ENCODE measurements around the gene PIGR. TPM values are rescaled to one million over a fixed set of nuclear protein-coding genes. Genes with fewer than 3 reads are reported as not detected.

PIGR gene
- total and polyA plus RNA-seq, 10 of the 15 experiments (the other 5 are each of a cell fraction or from before 2014, with no cell fraction given), result 0.96 to 7.6 (median 1.8) TPM

DNA sequence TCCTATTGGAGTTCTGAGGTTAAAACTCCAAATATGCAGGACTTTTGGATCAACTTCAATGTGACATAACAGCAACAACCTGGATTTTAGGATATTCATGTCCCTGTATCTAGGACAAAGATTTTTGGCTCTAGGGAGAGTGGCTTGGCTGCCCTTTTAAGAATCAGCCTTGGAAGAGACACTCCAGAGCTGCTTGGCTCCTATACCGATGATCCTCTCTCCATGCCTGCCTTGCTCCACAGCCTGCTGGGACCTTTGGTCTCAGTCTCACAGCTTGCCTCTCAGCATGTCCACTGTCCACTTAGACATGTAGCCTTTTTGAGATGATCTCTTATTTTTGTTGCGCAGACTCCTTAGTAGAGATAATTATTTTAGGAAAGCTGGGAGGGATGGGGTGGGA, 20.0 kb downstream of the PIGR start:
- H3K4me1 ChIP-seq (ENCODE audit: control insufficient read depth, insufficient read depth, low read length), result peaks cover 62% of the 10 kb centered on the region
- H4K20me1 ChIP-seq (ENCODE audit: control insufficient read depth, insufficient read depth), result no peaks in the 10 kb centered on the region
- no peak overlapping the region for H3K9ac ChIP-seq (ENCODE audit: control insufficient read depth, insufficient read depth, low read length)
- H3K4me3 ChIP-seq, result no peak overlapping the region
- H3K79me2 ChIP-seq (ENCODE audit: control insufficient read depth, insufficient read depth, low read length), result peaks cover 31% of the 10 kb centered on the region
- ChIA-PET POLR2A (interaction anchor here (0.6 to 13.3 kb wide), 7 partner anchors 9 to 901 kb away, joined by 3 to 222 read pairs (median 5); partner anchors contain the start of gene FCMR), SMC1A (ENCODE audit: uncharacterized antibody, unreplicated experiment) (interaction anchor here (1.4 to 4.3 kb wide), 8 partner anchors 13 to 263 kb away, joined by 3 to 41 read pairs (median 4); no protein-coding TSS in a partner anchor), CTCF (interaction anchor here (0.9 to 13.5 kb wide), 8 partner anchors 9 to 200 kb away, joined by 3 to 643 read pairs (median 8); partner anchors contain the start of gene FCMR), RAD21 (ENCODE audit: unreplicated experiment) (interaction anchor here (0.7 to 13.5 kb wide), 5 partner anchors 9 to 54 kb away, joined by 3 to 371 read pairs (median 6); partner anchors contain the start of gene FCMR)
- no peaks in the 10 kb centered on the region for H3K9me3 ChIP-seq (replicated peaks; ENCODE audit: control insufficient read depth, insufficient read depth, low read length)
- no peak overlapping the region for H2AFZ ChIP-seq (ENCODE audit: control insufficient read depth, low read depth, low read length)
- in situ Hi-C loops (cut with MboI) (loop anchor here (10.0 kb wide), 1 partner anchor 409 kb away; no protein-coding TSS in a partner anchor), intact Hi-C loops (cut with micrococcal nuclease; ENCODE audit: unreplicated experiment) (no loop called here)
- no peaks in the 10 kb centered on the region for H3K27me3 ChIP-seq (replicated peaks in 1 of 2; ENCODE audit: control insufficient read depth in 2 of 2, insufficient read depth in 2 of 2, low read length in 1 of 2)
- WGBS (ENCODE audit: insufficient coverage, insufficient replicate concordance, low lambda C conversion rate, missing lambda C conversion rate), result 100% methylated on average over 2 of the region's 2 CpGs
- FAIRE-seq, result no peak
- no peak overlapping the region for H3K4me2 ChIP-seq (ENCODE audit: control insufficient read depth, insufficient read depth)
- BruUV-seq (replicated peaks), result no TSS peak
- ATAC-seq, result no peak
- H3K27ac ChIP-seq (ENCODE audit: control insufficient read depth, insufficient read depth), result no peak overlapping the region
- no peak for DNase-seq (ENCODE audit: low read depth, low spot score)
- no peaks in the 10 kb centered on the region for H3K36me3 ChIP-seq (ENCODE audit: control insufficient read depth in 2 of 2, insufficient read depth in 2 of 2, low read length in 1 of 2)
- TF ChIP-seq RB1 (IDR thresholded peaks at IDR 0.05; ENCODE audit: borderline replicate concordance) (no peak), EP300 (IDR thresholded peaks at IDR 0.05; ENCODE audit: borderline replicate concordance in 1 of 2, control insufficient read depth in 1 of 2, low read depth in 2 of 2, low read length in 2 of 2) (no peak), HDAC2 (IDR thresholded peaks at IDR 0.05) (no peak), CHD1 (IDR thresholded peaks at IDR 0.05; ENCODE audit: low read depth, low read length) (no peak), ZNF622 (IDR thresholded peaks at IDR 0.05) (no peak), HDAC6 (IDR thresholded peaks at IDR 0.05; ENCODE audit: unreplicated experiment) (no peak), NFIC (IDR thresholded peaks at IDR 0.05; ENCODE audit: low read depth, low read length) (no peak), NFYA (IDR thresholded peaks at IDR 0.05; ENCODE audit: borderline replicate concordance, low read depth, low read length) (no peak)
- TF ChIP-seq, protein P1, sequence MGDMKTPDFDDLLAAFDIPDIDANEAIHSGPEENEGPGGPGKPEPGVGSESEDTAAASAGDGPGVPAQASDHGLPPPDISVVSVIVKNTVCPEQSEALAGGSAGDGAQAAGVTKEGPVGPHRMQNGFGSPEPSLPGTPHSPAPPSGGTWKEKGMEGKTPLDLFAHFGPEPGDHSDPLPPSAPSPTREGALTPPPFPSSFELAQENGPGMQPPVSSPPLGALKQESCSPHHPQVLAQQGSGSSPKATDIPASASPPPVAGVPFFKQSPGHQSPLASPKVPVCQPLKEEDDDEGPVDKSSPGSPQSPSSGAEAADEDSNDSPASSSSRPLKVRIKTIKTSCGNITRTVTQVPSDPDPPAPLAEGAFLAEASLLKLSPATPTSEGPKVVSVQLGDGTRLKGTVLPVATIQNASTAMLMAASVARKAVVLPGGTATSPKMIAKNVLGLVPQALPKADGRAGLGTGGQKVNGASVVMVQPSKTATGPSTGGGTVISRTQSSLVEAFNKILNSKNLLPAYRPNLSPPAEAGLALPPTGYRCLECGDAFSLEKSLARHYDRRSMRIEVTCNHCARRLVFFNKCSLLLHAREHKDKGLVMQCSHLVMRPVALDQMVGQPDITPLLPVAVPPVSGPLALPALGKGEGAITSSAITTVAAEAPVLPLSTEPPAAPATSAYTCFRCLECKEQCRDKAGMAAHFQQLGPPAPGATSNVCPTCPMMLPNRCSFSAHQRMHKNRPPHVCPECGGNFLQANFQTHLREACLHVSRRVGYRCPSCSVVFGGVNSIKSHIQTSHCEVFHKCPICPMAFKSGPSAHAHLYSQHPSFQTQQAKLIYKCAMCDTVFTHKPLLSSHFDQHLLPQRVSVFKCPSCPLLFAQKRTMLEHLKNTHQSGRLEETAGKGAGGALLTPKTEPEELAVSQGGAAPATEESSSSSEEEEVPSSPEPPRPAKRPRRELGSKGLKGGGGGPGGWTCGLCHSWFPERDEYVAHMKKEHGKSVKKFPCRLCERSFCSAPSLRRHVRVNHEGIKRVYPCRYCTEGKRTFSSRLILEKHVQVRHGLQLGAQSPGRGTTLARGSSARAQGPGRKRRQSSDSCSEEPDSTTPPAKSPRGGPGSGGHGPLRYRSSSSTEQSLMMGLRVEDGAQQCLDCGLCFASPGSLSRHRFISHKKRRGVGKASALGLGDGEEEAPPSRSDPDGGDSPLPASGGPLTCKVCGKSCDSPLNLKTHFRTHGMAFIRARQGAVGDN (IDR thresholded peaks at IDR 0.05), result no peak
- TF ChIP-seq, protein P2, sequence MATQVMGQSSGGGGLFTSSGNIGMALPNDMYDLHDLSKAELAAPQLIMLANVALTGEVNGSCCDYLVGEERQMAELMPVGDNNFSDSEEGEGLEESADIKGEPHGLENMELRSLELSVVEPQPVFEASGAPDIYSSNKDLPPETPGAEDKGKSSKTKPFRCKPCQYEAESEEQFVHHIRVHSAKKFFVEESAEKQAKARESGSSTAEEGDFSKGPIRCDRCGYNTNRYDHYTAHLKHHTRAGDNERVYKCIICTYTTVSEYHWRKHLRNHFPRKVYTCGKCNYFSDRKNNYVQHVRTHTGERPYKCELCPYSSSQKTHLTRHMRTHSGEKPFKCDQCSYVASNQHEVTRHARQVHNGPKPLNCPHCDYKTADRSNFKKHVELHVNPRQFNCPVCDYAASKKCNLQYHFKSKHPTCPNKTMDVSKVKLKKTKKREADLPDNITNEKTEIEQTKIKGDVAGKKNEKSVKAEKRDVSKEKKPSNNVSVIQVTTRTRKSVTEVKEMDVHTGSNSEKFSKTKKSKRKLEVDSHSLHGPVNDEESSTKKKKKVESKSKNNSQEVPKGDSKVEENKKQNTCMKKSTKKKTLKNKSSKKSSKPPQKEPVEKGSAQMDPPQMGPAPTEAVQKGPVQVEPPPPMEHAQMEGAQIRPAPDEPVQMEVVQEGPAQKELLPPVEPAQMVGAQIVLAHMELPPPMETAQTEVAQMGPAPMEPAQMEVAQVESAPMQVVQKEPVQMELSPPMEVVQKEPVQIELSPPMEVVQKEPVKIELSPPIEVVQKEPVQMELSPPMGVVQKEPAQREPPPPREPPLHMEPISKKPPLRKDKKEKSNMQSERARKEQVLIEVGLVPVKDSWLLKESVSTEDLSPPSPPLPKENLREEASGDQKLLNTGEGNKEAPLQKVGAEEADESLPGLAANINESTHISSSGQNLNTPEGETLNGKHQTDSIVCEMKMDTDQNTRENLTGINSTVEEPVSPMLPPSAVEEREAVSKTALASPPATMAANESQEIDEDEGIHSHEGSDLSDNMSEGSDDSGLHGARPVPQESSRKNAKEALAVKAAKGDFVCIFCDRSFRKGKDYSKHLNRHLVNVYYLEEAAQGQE (IDR thresholded peaks at IDR 0.05; ENCODE audit: low read depth, low read length), result no peak
- TF ChIP-seq, protein P3, sequence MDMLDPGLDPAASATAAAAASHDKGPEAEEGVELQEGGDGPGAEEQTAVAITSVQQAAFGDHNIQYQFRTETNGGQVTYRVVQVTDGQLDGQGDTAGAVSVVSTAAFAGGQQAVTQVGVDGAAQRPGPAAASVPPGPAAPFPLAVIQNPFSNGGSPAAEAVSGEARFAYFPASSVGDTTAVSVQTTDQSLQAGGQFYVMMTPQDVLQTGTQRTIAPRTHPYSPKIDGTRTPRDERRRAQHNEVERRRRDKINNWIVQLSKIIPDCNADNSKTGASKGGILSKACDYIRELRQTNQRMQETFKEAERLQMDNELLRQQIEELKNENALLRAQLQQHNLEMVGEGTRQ (IDR thresholded peaks at IDR 0.05; ENCODE audit: borderline replicate concordance, low read depth, low read length), result no peak
